RPMI7951 (cell line): ENCODE data around the gene TNNC1. TPM values are rescaled to one million over a fixed set of nuclear protein-coding genes. Genes with fewer than 3 reads are reported as not detected.

Experiments used
- DNase-seq: peaks from one replicate; pipeline ENCODE4 v3.0.0-alpha.2; 2012; ENCODE audit warnings: low read depth
- total RNA-seq: library from RNA; depleted of rRNA; stranded (reverse); fragments of >200 nt; shearing (Covaris generic); gene quantifications from 2 replicates; pipeline ENCODE4 v1.2.3, GENCODE V29; 2014

Gene TNNC1
- total RNA-seq, 1 experiment from 2014 or later = not detected

DNA sequence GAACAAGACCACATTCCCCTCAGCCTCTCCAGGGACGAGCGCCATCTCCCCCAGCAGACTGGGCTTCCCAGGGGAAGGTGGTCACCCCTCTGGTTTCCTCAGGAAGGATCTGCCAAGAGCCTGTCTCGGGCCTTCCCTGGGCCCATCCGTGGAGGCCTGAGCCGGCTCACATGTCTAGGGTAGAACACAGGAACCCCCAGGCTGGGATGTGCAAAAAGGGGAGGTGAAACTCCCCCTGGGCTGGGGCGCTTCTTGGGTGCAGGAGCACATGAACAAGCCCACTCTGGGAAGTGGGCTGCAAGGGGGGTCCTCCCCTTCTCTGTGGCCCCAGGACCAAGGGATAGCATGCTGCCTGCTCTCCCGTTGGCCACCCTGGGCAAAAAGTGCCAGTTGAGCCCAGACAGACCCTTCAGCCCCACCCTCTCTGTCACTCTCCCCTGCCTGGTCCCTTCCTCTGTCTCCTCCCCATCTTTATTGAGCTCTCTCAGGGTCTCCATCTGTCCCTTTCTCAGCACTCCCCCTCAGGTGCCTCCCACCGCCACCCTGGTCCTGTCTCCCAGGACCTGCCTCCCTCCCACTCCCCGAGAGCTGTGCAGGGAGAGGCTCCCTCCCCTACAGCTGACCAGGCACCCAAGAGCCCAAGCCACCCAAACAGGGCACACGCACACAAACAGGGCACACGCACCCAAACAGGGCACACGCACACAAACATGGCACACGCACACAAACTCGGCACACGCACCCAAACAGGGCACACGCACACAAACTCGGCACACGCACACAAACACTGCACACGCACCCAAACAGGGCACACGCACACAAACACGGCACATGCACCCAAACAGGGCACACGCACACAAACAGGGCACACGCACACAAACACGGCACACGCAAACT lies 9.8 kb downstream of the TNNC1 start:
- DNase-seq = no peak

DNA sequence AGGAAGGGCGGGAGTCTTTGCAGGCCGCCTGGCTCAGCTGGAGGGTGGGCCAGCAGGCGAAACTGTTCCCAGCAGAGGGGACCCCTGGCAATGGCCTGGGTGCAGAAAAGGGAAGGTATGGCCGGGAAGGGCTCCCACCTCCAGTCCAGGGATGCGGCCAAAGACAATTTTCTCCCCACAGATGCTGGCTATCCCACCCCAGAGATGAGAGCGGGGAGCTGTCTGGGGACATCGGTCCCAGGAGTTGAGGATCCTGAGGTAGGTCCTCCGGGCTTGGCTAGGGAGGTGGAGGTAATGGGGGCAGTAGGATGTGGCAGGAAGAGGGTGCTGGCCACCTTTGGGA lies 10.6 kb downstream of the TNNC1 start:
- no peak for DNase-seq

DNA sequence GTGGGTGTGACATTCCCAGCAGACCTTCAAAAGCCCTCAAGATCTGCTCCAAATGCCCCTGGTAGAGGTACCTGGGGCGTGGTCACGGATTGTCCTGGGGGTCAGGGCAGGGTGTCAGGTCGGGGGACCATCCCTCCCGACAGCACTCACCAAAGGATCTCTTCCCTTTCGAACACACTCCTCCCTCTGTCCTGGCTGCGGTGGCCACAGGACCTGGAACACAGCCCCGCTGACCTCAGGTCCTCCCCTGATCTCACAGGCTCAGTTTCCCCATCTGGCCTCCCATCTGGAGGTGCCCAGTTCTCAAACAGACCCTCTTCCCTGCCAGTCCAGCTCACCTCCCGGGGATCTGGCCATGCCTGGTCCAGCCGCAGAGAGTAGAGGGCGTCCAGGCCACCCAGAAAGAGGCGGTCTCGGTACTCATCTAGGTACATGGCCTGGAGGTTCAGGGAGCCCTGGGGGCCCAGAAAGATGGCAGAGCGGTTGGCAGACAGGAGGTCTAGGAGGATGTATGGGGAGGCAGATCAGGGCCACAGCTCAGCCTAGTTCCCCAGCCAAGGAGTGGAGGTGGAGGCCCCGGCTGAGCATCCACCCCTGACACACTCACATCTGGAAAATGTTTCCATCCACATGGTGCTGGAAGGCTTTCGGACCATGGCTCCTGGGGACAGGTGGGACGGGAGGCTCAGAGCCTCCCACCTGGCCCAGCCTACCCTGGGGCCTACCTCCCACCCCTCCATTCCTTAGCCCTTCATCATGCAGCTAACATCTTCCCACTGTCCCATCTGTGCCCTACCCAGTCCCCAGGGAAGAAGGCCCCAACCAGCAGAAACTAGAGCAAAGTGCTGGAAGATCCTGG lies 11.2 kb downstream of the TNNC1 start:
- no peak for DNase-seq

DNA sequence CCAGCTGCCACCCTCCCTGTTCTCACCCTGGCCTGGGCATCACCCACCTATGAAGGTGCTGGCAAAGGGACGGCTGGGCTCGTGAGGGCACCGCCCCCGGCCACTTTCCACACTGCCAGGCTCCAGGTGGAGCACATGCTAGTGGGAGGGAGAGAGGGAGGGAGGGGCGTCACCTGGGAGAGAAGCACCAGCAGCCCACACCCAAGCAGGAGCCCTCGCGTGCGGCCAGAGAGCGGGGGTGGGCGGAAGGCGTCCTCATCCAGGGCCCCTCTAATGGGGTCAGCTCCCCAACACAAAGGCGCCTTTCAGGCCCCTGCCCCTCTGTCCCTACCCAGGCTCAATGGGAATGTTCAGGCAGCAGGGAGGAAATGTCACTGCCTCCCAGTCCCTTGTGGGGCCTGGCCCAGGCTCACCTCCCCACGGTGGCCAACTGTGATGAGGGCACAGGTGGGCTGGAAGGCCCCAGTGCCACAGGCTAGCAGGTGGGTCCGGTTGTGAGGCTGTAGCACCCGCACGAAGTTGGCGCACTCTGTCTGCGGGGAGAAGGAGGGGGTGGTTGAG lies 12.0 kb downstream of the TNNC1 start:
- no peak for DNase-seq

DNA sequence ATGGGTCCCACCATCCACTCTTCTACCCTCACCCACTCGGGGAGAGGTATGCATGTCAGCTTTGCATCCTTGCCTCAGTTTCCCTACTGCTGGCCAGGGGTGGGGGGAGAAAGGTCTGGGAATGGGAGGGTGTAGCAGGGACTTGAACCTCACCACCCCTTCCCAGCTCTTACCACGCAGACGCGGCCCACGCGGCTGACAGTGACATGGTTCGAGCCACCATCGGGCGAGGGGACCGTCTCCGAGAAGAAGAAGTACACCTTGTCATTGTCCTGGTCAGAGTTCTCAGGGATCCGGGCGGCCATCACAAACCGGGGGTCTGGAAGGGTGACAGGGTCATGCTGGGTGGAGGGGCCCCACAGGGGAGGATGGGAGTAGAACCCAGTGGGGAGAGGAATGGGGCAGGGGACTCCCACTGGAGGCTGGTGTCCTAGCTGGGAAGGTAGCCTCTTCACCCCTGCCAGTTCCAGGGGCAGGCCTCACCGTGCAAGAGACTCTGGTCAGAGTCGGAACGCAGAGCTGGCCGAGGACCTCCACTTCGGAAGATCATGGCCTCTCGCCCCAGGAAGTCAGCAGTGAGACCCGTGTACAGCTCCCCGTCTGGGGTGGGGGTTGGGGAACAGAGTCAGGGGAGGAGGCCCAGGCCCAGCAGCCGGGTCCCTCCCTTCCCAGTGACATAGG lies 12.6 kb downstream of the TNNC1 start:
- DNase-seq = no peak

DNA sequence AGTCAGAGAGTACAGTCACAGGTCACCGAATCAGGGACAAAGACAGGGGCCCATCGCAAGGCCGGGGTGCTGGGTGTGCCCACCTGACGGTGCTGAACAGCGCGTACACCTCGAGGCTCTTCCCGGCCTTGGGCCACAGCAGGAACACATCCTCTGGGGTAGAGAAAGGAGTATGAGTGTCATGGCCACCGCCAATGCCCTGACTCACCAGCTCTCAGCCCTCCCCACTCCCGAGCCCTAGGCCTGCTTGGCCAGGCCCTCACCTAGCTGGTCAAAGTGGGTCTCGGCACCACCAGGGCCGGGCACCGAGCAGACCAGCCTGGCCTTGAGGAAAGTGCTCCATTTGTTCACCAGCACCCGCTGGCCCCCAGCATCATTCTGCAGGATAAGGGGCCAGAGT lies 13.2 kb downstream of the TNNC1 start:
- DNase-seq = no peak

DNA sequence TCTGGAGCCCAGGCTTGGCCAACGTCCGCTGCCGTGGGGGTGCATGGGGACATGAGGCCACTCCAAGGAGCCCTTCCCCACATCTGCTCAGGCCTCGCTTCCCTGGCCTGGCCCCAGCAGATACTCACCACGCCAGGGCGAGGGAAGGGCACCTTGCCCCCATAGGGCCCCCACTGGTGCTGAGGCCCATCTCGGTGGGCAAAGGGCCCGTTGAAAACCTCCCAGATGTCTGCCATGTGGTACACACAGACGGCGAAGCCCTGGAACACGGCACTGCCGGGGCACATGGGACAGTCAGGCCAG lies 13.6 kb downstream of the TNNC1 start:
- no peak for DNase-seq

DNA sequence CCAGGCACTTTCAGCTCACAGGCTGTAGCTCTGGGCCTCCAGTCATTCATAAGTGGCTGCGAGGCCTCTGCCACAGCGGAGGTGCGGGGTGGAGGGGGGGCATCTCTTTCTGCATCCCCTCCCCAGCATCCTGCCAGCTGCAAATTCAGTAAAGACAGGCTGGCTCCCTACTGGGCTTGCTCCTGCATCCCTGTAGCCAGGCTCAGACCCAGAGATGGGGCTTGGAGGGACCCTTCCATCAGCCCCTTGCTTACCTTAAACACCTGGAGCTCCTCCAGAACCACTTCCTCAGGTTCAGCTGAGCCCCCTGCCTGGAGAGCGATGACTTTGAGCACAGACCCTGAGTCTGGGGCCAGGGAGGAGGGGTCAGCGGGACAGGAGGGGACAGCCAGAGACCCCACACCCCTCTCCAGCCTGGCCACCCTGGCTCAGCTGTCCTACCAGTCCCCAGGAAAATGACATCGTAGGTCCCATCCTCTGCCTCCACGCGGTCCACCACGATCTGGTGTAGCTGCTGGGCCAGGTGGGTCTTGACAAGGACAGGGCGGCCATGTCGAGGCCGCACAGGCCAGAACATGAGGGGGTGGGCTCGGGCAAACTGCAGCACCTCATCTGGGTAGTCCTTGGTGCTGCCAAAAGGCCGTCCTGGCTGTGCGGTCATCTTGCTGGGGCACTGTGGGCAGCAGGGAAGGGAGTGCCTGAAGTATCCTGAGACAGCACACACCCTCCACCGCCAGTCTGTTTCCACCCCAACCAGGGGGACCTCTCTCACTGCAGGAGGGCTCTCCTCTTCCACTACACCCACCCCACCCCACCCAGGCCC lies 14.2 kb downstream of the TNNC1 start:
- DNase-seq = no peak

DNA sequence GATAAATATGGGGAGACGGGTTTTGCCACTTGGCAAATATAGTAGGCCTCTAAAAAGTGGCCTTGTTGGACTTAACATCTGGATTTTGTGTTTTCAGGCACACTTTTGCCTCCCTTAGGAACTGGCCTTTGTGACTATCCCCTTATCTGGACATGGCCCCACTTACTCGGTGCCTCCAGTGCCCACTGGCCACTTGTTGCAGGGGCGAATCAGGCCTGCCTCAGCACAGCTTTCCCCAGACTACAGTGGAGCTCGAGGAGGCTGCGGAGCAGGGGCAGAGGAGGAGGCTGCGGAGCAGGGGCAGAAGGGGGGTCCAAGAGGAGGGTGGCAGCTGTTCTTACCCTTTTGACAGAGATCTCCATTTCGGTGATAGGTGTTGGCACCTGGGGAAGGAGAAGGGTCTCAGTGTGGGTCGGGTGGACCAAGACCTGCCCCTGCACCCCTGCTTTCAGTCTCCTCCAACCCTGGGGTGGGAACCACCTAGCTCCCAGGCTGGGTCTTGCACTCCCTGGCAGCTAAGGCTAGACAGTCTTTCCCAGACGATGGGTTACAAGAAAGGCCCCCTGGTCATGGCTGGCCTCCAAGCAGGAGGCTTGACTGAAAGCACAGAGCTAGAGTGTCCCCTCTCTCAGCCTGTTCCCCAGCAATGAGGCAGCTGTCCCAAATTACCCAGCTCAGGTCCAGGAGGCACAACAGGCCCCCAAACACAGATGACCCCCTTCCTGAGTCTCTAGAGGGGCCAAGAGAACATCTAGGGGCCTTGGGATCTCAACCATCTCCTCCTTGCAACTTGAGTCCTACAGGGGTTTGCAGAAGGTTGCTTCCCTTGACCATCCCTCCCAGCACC lies 15.0 kb downstream of the TNNC1 start:
- no peak for DNase-seq

GRCh38 chr3:52438104-52438376 lies 15.8 kb downstream of the TNNC1 start:
- no peak for DNase-seq

DNA sequence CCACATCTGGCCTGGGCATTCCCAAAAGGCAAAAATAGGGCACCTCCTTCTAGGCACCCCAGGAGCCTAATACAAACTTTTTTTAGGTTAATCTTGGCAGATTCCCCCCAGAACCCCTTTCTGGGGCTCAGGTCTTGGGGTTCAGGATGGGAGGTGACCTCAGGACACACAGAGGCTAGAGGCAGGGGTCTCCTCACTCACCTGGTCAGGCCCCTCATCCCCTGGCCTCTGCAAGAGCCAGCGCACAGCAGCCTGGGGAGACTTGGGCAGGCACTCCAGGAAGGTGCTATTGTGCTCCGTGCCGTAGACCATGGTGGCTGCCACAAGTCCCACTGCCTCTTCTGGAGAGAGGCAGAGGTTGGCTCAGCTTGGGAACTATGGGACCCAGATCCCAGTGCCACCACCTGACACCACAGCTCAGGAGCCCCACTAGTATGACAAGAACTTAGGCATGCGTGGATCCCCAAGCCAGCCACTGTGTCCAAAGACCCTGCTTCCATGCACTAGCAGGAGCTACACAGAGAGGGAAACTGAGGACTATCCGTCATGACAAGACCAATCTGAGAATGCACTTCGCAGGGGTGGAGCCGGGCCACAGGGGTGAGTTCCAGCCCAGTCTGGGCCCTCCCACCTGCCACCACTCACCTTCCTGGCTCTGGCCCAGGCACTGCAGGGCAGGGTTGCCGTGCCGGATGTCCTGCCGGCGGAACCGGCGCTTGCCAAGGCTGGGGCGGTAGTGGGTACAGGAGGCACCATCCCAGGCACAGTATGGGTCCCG lies 16.3 kb downstream of the TNNC1 start:
- DNase-seq = no peak

DNA sequence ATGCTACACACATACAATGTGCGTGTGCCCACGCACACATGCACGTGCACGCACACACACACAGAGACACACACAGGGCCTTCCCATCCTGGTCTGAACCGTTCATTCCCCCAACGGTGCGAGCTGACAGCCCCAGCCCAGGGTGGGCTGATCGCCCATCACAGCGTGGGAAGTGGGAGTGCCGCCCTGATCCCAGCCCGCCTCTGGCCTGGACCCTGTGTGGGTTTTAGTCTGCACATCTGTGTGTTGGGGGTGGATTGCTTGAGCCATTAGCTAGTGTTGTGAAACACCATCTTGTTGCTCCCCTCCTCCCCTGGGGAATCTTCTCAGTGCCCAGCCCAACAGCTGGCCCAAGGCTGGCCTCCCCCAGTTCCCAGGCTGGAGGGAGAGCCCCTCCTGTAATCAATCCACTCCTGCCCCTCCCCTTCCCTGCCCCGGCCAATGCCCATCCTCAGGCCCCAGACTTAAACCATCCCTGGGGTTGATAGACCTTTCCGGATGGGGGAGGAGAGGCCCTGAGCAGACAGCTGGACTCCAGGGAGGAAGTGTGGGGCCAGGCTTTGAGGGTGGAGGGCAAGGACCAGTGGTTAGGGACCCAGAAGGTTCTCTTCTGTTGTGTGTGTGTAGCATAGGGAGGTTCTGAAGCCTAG lies 17.2 kb downstream of the TNNC1 start:
- no peak for DNase-seq

GRCh38 chr3:52435246-52436101 lies 18.4 kb downstream of the TNNC1 start:
- DNase-seq = no peak

GRCh38 chr3:52434491-52435115 lies 19.2 kb downstream of the TNNC1 start:
- no peak for DNase-seq

DNA sequence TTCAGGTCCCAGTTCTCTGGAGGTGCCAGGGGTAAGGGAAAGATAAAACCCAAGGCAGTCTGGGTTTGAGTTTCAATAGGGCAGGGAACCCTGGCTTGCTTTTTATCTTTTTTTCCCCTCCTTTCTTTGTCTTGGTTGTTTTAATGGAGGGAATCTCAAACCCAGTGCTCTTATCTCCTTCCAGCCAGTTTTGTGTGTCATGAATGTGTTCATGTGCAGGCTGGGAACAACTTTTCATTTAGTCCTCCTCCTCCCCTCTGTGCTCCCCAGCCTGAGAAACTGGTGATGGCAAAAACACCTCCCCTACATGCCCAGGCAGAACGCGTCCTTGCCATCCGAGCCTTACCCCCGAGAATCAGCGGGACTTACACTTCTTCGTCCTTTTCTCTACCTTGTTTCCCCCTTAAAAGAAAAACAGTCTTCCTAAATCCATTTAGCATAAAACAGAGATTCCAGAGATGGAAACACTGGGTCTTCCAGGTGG lies 19.8 kb downstream of the TNNC1 start:
- DNase-seq = no peak

GRCh38 chr3:52433328-52433995 lies 20.4 kb downstream of the TNNC1 start:
- DNase-seq = no peak

GRCh38 chr3:52432691-52433141 lies 21.1 kb downstream of the TNNC1 start:
- no peak for DNase-seq
